Glutamatergic neuron (in vitro differentiated cells): ENCODE data around the gene SETD1B. TPM values are rescaled to one million over a fixed set of nuclear protein-coding genes. Genes with fewer than 3 reads are reported as not detected.

Source experiments
- DNase-seq: peaks from one replicate; pipeline ENCODE4 v3.0.0; 2022
- H3K27ac Mint-ChIP-seq: one replicate; pipeline ENCODE4 v1.8.0; 2020; ENCODE audit warnings: mild to moderate bottlenecking, mixed read lengths, inconsistent platforms; ENCODE audit not compliant: unreplicated experiment
- H3K27me3 Mint-ChIP-seq: one replicate; pipeline ENCODE4 v1.8.0; 2020; ENCODE audit warnings: mild to moderate bottlenecking, moderate library complexity, mixed read lengths, inconsistent platforms; ENCODE audit not compliant: unreplicated experiment
- H3K36me3 Mint-ChIP-seq: one replicate; pipeline ENCODE4 v1.8.0; 2020; ENCODE audit warnings: mild to moderate bottlenecking, mixed read lengths, inconsistent platforms; ENCODE audit not compliant: unreplicated experiment
- H3K4me1 Mint-ChIP-seq: one replicate; pipeline ENCODE4 v1.8.0; 2020; ENCODE audit warnings: mild to moderate bottlenecking, low read depth, mixed read lengths, inconsistent platforms; ENCODE audit not compliant: unreplicated experiment
- H3K4me3 Mint-ChIP-seq: one replicate; pipeline ENCODE4 v1.8.0; 2020; ENCODE audit warnings: mild to moderate bottlenecking, mixed read lengths, inconsistent platforms; ENCODE audit not compliant: unreplicated experiment
- H3K9me3 Mint-ChIP-seq: one replicate; pipeline ENCODE4 v1.8.0; 2020; ENCODE audit warnings: mild to moderate bottlenecking, moderate library complexity, mixed read lengths, inconsistent platforms; ENCODE audit not compliant: unreplicated experiment
- total RNA-seq: library from RNA; stranded (reverse); fragmentation: NEBNext Ultra II Directional; extraction: Animal tissue kit (Norgen Biotek cat#: 25700); gene quantifications from one replicate; pipeline ENCODE4 v1.2.1, GENCODE V29; 2021; ENCODE audit not compliant: unreplicated experiment
- TF ChIP-seq, protein P1 (sequence below): fragments of 200-600 bp; sonication (generic); IDR thresholded peaks from one replicate; pipeline ENCODE4 v1.5.0; 2021; ENCODE audit not compliant: partially characterized antibody, unreplicated experiment

The SETD1B gene
- total RNA-seq, 1 donor from 2014 or later = 35.0 TPM

DNA sequence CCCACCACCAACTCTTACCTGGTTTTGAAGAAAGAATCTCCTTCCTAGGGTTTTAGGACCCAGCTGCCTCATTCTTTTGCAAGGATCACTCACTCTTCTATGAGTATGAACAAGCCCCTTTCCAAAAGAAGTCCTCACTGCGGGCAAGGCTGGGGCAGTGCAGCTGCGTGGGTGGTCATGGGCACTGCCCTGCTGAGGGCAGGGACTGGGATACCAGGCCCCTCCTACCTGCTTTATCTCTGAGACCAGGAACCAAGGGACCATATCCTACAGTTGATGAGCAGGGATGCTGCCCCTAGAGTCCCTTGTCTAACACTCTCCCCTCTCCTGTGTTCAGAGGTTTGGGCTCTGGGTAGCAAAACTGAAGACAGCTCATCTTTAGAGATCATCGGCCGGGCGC lies 34.3 kb downstream of the SETD1B start:
- Mint-ChIP-seq H3K4me1 (no peaks in the 10 kb centered on the region), H3K27me3 (no peaks in the 10 kb centered on the region), H3K27ac (no peak overlapping the region), H3K4me3 (no peak overlapping the region), H3K9me3 (peaks cover 4% of the 10 kb centered on the region), H3K36me3 (no peaks in the 10 kb centered on the region)
- no peak for DNase-seq
- TF ChIP-seq, protein P1, sequence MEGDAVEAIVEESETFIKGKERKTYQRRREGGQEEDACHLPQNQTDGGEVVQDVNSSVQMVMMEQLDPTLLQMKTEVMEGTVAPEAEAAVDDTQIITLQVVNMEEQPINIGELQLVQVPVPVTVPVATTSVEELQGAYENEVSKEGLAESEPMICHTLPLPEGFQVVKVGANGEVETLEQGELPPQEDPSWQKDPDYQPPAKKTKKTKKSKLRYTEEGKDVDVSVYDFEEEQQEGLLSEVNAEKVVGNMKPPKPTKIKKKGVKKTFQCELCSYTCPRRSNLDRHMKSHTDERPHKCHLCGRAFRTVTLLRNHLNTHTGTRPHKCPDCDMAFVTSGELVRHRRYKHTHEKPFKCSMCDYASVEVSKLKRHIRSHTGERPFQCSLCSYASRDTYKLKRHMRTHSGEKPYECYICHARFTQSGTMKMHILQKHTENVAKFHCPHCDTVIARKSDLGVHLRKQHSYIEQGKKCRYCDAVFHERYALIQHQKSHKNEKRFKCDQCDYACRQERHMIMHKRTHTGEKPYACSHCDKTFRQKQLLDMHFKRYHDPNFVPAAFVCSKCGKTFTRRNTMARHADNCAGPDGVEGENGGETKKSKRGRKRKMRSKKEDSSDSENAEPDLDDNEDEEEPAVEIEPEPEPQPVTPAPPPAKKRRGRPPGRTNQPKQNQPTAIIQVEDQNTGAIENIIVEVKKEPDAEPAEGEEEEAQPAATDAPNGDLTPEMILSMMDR = no peak

- peak; percentile 99 for DNase-seq
- H3K36me3 Mint-ChIP-seq = no peaks in the 10 kb centered on the region
- peak overlapping the region; percentile 89 for H3K4me3 Mint-ChIP-seq
- TF ChIP-seq, protein P1 = peak; percentile 22
- peaks cover 4% of the 10 kb centered on the region for H3K9me3 Mint-ChIP-seq
- no peaks in the 10 kb centered on the region for H3K27me3 Mint-ChIP-seq
- H3K27ac Mint-ChIP-seq = peak overlapping the region; percentile 76
- H3K4me1 Mint-ChIP-seq = no peaks in the 10 kb centered on the region
These were observed 35.5 kb downstream of the SETD1B start for GRCh38 chr12:121839106-121839992.

GRCh38 chr12:121839993-121840761 lies 36.4 kb downstream of the SETD1B start:
- no peaks in the 10 kb centered on the region for H3K36me3 Mint-ChIP-seq
- H3K27ac Mint-ChIP-seq = peak overlapping the region; percentile 72
- H3K9me3 Mint-ChIP-seq = peaks cover 4% of the 10 kb centered on the region
- DNase-seq = no peak
- no peaks in the 10 kb centered on the region for H3K27me3 Mint-ChIP-seq
- no peaks in the 10 kb centered on the region for H3K4me1 Mint-ChIP-seq
- TF ChIP-seq, protein P1 = no peak
- peak overlapping the region; percentile 89 for H3K4me3 Mint-ChIP-seq

DNA sequence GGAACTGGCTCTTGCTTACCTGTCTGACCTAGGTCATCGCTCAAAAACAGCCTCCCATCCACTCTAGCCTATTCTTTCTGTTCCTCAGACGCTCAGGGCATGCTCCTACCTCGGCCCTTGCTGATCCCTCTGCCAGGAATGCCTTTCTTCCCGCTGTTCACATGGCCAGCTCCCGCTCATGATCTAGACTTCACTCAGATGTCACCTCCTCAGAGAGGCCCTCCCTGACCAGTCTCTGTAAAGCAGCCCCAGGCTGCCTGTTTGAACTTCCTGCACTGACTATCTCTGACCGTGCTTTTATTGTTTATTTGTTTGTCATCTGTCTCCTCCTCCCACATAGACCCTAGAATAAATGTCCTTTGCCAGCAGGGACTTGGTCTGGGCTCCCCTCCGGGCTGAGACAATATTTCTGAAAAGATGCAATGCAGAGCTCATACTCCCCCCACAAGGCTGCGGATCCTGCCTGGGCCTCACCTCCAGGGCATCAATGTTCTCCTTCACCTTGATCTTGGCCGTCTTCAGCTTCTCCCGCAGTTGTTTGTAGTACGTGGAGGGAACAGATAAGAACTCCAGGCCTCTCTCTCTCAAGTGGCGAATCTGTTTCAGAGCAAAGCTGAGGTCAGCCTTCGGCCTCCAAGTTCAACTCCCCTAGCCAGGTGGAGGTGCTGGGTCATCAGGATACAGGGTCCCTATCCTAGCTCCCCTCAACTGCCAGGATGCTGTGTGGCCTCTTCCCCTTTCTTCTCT lies 39.6 kb downstream of the SETD1B start:
- Mint-ChIP-seq H3K27me3 (no peaks in the 10 kb centered on the region), H3K36me3 (no peaks in the 10 kb centered on the region), H3K4me3 (no peak overlapping the region), H3K27ac (no peak overlapping the region), H3K9me3 (peaks cover 3% of the 10 kb centered on the region), H3K4me1 (no peaks in the 10 kb centered on the region)
- TF ChIP-seq, protein P1 = no peak
- no peak for DNase-seq
